CD4-positive, alpha-beta T cell treated with Interferon gamma for 1 hour (primary cell): Measurements from ENCODE around the gene FHL3.
"Not testable (repeated sequence)": the region's sequence is repeated elsewhere in the genome, so short reads cannot be mapped to it uniquely, and the experiment has no call there.

Experiments used
- DNase-seq: peaks from one replicate; pipeline ENCODE4 v3.0.0-alpha.2; 2020

Gene FHL3

GRCh38 chr1:37983546-37983945 lies 21.8 kb downstream of the FHL3 start:
- no peak for DNase-seq

- DNase-seq: no peak
Measured at GRCh38 chr1:37978541-37978940, 26.8 kb downstream of the FHL3 start.

GRCh38 chr1:37975083-37975482 lies 30.2 kb downstream of the FHL3 start:
- not testable (repeated sequence) for DNase-seq

- DNase-seq: no peak
Measured at GRCh38 chr1:37974567-37974966, 30.7 kb downstream of the FHL3 start.

DNA sequence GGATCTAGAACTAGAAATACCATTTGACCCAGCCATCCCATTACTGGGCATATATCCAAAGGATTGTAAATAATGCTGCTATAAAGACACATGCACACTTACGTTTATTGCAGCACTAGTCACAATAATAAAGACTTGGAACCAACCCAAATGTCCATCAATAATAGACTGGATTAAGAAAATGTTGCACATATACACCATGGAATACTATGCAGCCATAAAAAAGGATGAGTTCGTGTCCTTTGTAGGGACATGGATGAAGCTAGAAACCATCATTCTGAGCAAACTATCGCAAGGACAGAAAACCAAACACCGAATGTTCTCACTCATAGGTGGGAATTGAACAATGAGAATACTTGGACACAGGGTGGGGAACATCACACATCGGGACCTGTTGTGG lies 31.6 kb downstream of the FHL3 start:
- DNase-seq: not testable (repeated sequence)

- no peak for DNase-seq
Measured at GRCh38 chr1:37965301-37965700, 40.0 kb downstream of the FHL3 start.

DNA sequence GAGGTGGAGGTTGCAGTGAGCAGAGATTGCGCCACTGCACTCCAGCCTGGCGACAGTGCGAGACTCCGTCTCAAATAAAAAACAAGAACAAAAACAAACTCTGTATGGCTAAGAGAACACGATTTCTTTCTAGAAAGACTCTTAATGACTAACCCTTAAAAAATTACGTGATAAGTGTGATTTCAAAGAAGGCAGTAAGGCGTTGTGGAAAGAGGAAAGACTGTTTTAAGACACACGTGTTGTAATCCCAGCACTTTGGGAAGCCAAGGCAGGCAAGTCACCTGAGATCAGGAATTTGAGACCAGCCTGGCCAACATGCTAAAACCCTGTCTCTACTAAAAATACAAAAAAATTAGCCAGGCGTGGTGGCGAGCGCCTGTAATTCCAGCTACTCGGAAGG lies 41.2 kb downstream of the FHL3 start:
- DNase-seq: not testable (repeated sequence)

DNA sequence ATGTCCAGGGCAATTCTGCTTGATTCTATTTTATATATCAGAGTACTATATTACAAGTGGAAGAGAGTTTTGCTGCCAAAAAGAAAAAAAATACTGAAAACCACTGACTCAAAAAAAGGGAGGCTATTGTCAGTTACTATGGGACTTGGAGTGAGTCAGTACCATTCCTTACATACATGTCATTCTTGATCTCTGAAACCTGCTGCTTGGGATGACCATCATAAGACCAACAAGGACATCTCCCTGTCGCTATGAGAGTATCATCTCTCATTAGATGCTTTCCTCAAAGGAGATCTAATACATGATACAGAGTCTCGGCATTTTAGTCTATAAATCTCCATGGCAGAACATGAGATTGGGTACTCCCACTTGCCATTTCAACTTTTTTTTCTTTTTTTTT lies 46.6 kb downstream of the FHL3 start:
- no peak for DNase-seq

DNA sequence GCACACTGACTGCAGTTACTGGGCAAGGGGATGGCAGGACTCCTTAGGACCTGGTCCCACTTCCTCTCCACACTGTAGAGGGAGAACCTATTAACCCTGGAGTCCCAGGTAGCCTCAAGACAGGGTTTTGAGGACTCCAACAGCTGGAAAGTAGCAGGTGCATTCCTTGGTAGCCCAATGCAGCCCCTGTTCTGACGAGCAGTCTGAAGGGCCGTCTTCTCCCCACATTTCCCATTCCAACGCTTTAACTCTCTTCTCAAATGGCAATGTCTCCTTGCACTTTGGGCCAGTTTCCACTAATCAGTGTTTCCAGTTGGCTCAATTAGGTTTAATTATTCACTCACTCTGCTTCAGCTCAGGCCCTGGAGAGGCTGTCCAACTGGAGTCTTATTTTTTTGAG lies 49.6 kb downstream of the FHL3 start:
- no peak for DNase-seq

- DNase-seq: no peak
Measured at GRCh38 chr1:37954316-37954971, 50.9 kb downstream of the FHL3 start.

DNA sequence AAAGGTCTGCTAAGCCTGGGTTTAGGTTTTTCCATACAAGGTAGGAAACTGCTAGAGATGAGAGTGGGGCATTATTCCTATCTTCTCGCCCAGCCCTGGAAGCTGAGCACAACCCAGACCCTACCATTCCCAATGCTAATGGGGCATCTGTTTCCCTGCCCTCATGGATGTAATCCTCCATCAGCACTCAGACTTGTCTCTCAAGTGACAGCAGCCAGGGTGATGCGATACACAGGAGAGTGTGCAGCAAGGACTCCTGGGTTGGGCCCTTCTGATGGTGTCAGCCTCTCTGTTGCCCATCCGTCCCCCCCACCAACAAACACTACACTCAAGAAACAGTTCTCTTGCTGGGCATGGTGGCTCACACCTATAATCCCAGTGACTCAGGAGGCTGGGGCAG lies 52.6 kb downstream of the FHL3 start:
- DNase-seq: no peak

DNA sequence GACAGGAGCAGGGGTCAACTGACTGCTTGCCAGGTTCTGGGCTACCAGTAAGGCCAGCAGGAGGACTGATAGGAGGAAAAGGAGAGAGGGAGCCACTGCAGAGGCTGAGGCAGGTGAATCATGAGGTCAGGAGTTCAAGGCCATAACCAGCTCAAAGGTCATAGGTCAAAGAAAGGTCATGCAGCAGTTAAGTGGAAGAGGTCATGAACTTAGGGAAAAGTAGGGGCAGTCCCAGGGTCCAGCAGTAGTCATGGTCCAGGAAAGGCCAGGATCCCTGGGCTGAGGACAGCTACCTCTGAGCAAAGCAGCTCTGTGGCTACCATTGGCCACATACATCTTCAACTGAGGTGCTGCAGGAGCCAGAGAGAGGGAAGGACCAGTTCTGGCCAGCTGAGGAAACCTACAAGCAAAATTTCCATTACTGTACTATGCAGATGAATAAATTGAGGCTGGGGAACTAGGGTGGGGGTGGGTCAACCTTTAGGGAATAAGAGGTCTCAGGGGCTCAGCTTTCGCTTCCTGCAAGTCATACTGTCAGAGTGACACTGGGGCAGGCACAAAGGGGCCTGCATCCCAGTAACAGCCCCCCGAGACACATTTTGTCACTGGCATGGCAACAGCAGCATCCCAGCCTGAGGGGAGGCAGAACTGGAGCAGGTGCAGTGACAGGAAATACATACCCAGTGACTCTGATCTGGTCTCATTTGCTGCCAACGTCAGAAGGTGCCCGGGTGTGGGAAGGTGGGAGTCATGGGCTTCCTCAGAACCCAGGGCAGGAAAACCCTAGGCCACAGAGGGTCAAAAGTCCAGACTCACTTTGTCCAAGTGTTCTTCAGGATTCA lies 53.3 kb downstream of the FHL3 start:
- DNase-seq: no peak

DNA sequence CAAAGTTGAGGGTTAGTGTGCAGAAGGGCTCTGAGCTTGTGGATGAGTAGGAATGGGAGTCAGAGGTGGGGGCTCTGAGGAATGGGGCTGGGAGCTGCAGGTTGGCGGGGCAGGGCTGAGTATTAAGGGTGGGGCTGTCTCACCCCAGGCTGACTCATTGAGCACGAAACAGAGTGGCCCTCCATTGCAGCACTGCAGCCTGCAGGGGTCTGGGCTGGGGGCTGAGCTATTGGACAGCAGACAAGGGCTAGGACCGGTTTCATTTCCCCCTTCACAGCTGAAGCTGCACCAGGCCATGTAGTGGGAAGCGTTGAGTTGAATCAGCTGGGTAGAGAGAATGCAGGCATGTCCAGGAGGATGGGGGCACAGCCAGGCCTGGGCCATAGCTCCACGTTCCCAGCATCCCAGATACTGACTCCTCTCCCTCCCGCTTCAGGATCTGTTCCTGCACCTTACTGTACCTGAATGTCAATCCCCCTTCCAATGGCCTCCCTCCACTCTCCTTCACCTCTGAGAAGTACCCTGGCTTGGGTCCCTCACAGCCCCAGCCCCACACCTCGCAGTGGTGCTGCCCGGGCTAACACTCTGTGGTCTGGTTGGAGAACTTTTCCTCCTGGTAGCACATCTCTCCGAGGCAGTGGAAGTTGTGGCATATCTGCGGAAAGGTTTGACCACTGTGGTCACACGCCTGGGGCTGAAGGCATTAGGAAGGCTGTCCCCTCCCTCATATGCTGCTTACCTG lies 54.1 kb downstream of the FHL3 start:
- no peak for DNase-seq

GRCh38 chr1:37949524-37950152 lies 55.7 kb downstream of the FHL3 start:
- no peak for DNase-seq

DNA sequence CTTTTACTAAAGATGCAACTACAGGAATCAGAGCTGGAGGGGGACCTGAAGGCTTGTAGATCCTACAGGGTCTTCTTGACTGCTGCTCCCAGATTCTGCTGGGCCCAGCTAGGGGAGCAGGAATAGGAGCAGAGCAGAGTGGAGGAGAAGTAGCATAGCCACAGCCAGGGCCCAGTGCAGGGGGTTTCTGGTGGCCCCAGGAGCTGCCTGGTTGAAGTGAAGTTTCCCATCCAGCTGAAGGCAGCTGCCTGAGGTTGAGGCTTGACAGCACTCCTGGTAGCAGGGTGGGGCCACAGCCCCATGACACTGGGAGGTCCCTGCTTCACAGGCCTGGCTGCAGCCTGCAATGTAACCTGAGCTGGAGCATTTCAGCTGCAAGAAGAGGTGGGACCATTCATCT lies 56.5 kb downstream of the FHL3 start:
- no peak for DNase-seq

DNA sequence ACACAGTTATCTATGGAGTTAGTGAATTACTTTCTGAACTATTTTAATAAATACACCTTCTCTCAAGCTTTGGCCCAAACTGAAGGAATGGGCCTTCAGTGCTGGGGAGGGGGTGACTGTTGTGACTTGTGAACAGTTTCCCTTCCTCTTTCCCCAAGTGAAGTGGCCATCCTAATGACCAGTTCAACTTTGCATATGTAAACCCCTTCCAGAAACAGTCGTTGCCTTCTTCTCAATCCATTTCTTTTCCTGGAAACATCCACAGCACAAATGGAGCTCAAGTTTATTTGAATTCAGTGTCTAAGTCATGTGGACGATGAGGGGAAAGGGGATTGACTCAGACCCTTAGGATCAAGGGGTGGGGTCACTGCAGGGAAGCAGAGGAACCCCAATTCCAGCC lies 57.1 kb downstream of the FHL3 start:
- DNase-seq: no peak

GRCh38 chr1:37947364-37947763 lies 58.0 kb downstream of the FHL3 start:
- no peak for DNase-seq
